ENCODE measurements around the gene SLC15A3.

The SLC15A3 gene

GRCh38 chr11:60902625-60903024 lies 49.4 kb downstream of the SLC15A3 start:
- H3K4me3 ChIP-seq (ENCODE audit: low read length), result no peak overlapping the region
- DNase-seq (ENCODE audit: low read depth), result no peak
- TF ChIP-seq CTCF (conservative IDR thresholded peaks at IDR 0.05; ENCODE audit: low read depth, low read length), result no peak

GRCh38 chr11:60900673-60901404 lies 51.1 kb downstream of the SLC15A3 start:
- no peak for TF ChIP-seq CTCF (conservative IDR thresholded peaks at IDR 0.05; ENCODE audit: low read depth, low read length)
- no peak overlapping the region for H3K4me3 ChIP-seq (ENCODE audit: low read length)
- no peak for DNase-seq (ENCODE audit: low read depth)

GRCh38 chr11:60899977-60900376 lies 52.0 kb downstream of the SLC15A3 start:
- no peak overlapping the region for H3K4me3 ChIP-seq (ENCODE audit: low read length)
- no peak for TF ChIP-seq CTCF (conservative IDR thresholded peaks at IDR 0.05; ENCODE audit: low read depth, low read length)
- no peak for DNase-seq (ENCODE audit: low read depth)

- H3K4me3 ChIP-seq (ENCODE audit: low read length), result no peak overlapping the region
- peak; percentile 99 for TF ChIP-seq CTCF (conservative IDR thresholded peaks at IDR 0.05; ENCODE audit: low read depth, low read length)
- DNase-seq (ENCODE audit: low read depth), result no peak
Measured at GRCh38 chr11:60899046-60899936, 52.7 kb downstream of the SLC15A3 start.

GRCh38 chr11:60897496-60897895 lies 54.5 kb downstream of the SLC15A3 start:
- H3K4me3 ChIP-seq (ENCODE audit: low read length), result no peak overlapping the region
- TF ChIP-seq CTCF (conservative IDR thresholded peaks at IDR 0.05; ENCODE audit: low read depth, low read length), result no peak
- no peak for DNase-seq (ENCODE audit: low read depth)

GRCh38 chr11:60895687-60896086 lies 56.3 kb downstream of the SLC15A3 start:
- H3K4me3 ChIP-seq (ENCODE audit: low read length), result no peak overlapping the region
- no peak for TF ChIP-seq CTCF (conservative IDR thresholded peaks at IDR 0.05; ENCODE audit: low read depth, low read length)
- no peak for DNase-seq (ENCODE audit: low read depth)

All from retinal pigment epithelial cell (primary cell).